Activated T-helper 17 cell treated with anti-CD3 and anti-CD28 coated beads, Interleukin-2, amount 50 U/mL, for 72 hours (primary cell): ENCODE results near the gene CCBE1. TPM values are rescaled to one million over a fixed set of nuclear protein-coding genes. Genes with fewer than 3 reads are reported as not detected.
A peak's percentile ranks its signal among the peaks of the same experiment; 100 is the strongest.

Experiments used
- ATAC-seq: fragments of 150-1000 bp; cut with Tn5 transposase; replicated peaks from 2 replicates; pipeline ENCODE4 v1.10.0; 2021; ENCODE audit warnings: mild to moderate bottlenecking, moderate library complexity
- H3K27ac Mint-ChIP-seq: one replicate; pipeline ENCODE4 v1.8.0; 2022; ENCODE audit warnings: mixed read lengths
- H3K27me3 Mint-ChIP-seq: one replicate; pipeline ENCODE4 v1.8.0; 2022; ENCODE audit warnings: mixed read lengths
- H3K36me3 Mint-ChIP-seq: one replicate; pipeline ENCODE4 v1.8.0; 2022; ENCODE audit warnings: low read depth, mild to moderate bottlenecking, mixed read lengths
- H3K4me1 Mint-ChIP-seq: one replicate; pipeline ENCODE4 v1.8.0; 2022; ENCODE audit warnings: mixed read lengths
- H3K4me3 Mint-ChIP-seq: one replicate; pipeline ENCODE4 v1.8.0; 2022; ENCODE audit warnings: mild to moderate bottlenecking, mixed read lengths
- H3K9me3 Mint-ChIP-seq: one replicate; pipeline ENCODE4 v1.8.0; 2022; ENCODE audit warnings: mixed read lengths
- total RNA-seq, 2 donors: library from RNA; stranded (reverse); gene quantifications; one replicate each; pipeline ENCODE4 v1.2.3, GENCODE V29; 2022

CCBE1 gene
- total RNA-seq, 2 donors from 2014 or later, result 0.04 to 0.08 TPM

DNA sequence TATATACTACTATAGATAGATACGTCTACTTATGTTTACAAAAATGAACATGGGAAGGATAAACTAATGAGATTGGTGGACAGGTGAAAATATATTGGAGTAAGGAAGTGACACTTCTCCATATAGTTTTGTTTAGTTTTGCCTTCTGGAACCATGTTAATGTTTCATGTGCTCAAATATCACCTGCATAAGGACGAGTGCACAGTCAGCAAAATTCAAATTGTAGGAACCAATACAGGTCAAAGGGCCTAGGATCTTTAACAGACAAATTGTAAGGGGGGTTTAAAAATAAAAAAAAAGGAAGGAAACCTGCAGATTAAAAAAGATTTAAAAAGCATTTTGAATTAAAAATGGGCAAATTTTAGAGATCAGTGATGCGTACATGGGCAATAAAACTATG, 104.6 kb downstream of the CCBE1 start:
- no peak overlapping the region for H3K27ac Mint-ChIP-seq
- H3K4me3 Mint-ChIP-seq, result no peak overlapping the region
- no peak for ATAC-seq

DNA sequence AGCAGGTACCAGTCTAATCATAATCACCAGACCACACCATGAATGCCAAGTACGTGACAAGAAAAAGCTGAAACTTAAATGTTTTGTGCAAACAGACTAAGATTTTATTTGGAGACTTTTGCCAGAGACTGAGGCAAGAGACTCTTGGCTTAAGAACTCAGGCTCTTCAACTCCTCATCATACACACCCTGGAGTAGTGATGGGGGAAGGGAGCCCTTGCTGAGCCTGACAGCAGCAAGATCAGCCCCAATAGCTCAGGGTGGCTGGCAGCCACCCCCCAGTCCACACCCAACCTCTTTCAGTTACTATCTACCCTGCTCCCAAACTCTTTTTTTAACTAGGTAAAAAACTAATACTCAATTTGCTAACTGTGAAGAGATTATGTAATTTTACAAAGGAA, 114.8 kb downstream of the CCBE1 start:
- ATAC-seq, result no peak
- Mint-ChIP-seq H3K27ac (no peak overlapping the region), H3K27me3 (peaks cover 9% of the 10 kb centered on the region), H3K9me3 (no peaks in the 10 kb centered on the region), H3K4me1 (no peaks in the 10 kb centered on the region), H3K4me3 (no peak overlapping the region), H3K36me3 (no peaks in the 10 kb centered on the region)

More for the DNA sequence above, 104.6 kb downstream of the CCBE1 start:
- Mint-ChIP-seq H3K27me3 (peaks cover 4% of the 10 kb centered on the region), H3K9me3 (peaks cover 5% of the 10 kb centered on the region), H3K36me3 (no peaks in the 10 kb centered on the region), H3K4me1 (no peaks in the 10 kb centered on the region)

DNA sequence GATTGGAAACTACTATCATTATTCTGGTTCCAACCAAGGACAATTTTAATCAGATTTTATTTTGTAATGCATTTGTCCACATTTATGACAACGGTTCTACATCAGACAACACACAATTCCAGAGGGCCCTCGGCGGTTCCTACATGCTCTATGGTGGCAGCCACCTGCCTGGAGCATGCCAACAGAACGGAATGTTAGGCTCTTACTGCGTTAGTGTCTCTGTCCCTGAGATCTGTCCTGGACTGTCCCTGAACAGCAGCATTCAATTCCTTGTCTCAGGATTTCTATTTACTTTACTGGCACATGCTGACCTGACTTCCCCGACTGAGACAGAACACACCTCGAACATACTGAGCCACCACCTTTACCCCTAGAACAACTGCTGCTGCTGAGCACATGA, 117.7 kb downstream of the CCBE1 start:
- Mint-ChIP-seq H3K4me1 (no peaks in the 10 kb centered on the region), H3K27me3 (peaks cover 5% of the 10 kb centered on the region), H3K36me3 (no peaks in the 10 kb centered on the region), H3K4me3 (no peak overlapping the region), H3K9me3 (no peaks in the 10 kb centered on the region), H3K27ac (no peak overlapping the region)
- ATAC-seq, result no peak

DNA sequence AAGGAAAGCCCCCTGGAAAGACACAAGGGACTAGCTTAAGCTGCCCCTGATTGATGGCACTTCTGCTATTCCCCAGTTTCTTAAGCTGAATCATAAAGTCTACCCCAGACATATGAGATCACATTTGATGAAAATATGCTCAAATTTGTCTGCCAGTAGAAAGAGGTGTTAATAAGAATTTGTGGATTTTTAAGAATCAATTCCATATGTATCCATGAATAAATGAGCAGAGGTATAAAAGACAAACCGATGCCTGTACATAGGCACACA, 119.9 kb downstream of the CCBE1 start:
- no peak for ATAC-seq
- no peaks in the 10 kb centered on the region for H3K9me3 Mint-ChIP-seq
- peaks cover 5% of the 10 kb centered on the region for H3K27me3 Mint-ChIP-seq
- no peak overlapping the region for H3K4me3 Mint-ChIP-seq
- no peaks in the 10 kb centered on the region for H3K4me1 Mint-ChIP-seq
- H3K36me3 Mint-ChIP-seq, result no peaks in the 10 kb centered on the region
- no peak overlapping the region for H3K27ac Mint-ChIP-seq

DNA sequence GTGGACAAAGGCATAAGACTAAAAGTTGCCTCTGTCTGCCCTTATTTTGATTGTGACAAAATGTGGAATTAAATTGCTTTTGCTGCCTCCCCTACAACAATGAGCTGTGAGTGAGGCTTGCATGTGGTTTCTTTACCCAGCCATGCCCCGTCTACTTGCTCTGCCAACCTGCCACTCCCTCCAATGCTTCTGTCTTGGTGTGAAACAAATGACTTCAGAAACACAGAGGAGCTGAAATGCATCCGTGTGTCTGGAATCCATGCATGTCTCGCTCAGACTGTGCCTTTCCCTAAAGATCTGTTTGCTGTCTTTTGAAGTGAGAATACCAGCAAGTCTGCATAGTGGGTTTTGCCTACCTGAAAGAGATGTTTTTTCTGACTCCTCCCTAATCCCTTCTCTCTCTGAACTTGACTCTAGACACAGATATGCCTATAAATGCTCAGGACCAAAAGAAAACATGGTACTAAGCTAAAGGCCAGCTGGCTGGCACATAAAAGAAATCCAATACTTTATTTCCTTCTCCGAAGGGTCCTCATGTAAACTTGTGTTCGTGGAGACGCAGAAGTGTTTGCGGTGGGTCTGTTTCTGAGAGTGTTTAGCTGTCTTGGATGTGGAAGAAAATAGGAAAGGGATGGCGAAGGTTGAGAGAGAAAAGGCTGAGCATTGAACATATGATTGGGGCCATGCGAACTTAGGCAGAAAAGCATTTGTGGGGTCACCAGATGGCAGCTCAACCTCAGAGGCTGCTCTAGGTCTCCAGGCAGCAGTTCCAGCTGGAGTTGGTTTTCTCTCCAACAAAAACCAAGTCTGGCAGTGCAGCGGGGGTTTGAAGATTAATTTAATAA, 120.5 kb downstream of the CCBE1 start:
- Mint-ChIP-seq H3K4me1 (no peaks in the 10 kb centered on the region), H3K27me3 (peaks cover 5% of the 10 kb centered on the region), H3K27ac (no peak overlapping the region), H3K9me3 (no peaks in the 10 kb centered on the region), H3K36me3 (no peaks in the 10 kb centered on the region), H3K4me3 (no peak overlapping the region)
- no peak for ATAC-seq

DNA sequence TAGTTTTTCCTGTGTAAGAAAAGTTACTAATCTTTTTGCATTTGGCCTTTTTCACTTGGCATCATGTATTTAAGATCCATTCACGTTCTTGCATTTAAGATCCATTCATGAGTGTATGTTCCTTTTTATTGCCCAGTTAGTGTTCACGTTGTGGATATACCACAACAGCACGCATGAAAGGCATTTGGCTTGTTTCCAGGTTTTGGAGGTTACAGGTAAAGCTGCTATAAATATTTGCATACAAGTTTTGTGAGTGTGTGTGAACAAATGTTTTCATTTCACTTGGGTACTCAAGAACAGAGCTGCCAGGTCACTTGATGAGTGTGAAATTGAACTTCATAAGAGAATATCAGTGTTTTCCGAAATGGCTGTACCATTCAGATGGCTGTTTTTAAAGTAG, 121.2 kb downstream of the CCBE1 start:
- H3K4me3 Mint-ChIP-seq, result no peak overlapping the region
- H3K4me1 Mint-ChIP-seq, result no peaks in the 10 kb centered on the region
- no peaks in the 10 kb centered on the region for H3K36me3 Mint-ChIP-seq
- H3K27ac Mint-ChIP-seq, result no peak overlapping the region
- no peaks in the 10 kb centered on the region for H3K9me3 Mint-ChIP-seq
- ATAC-seq, result no peak
- H3K27me3 Mint-ChIP-seq, result peaks cover 5% of the 10 kb centered on the region

DNA sequence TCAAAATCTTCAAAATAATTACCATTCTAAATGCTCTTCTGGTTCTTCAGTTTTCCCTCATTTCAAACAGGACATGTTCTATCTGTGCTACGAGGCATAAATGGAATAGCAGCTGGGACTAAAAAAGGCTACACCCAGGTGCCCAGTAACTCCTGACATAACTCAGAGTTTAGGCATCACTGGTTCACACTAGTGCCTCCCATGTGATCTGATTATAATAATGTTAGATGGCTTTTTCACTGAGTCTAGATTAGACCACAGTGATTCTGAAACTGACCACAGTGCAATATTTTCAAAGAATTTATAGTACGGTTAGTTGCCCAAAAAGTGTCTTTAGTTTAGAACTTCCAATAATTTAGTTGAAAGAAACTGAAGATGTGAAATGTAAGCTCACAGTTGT, 123.3 kb downstream of the CCBE1 start:
- Mint-ChIP-seq H3K27ac (no peak overlapping the region), H3K4me1 (no peaks in the 10 kb centered on the region), H3K4me3 (no peak overlapping the region), H3K27me3 (peaks cover 12% of the 10 kb centered on the region), H3K36me3 (no peaks in the 10 kb centered on the region), H3K9me3 (peaks cover 1% of the 10 kb centered on the region)
- ATAC-seq, result no peak

DNA sequence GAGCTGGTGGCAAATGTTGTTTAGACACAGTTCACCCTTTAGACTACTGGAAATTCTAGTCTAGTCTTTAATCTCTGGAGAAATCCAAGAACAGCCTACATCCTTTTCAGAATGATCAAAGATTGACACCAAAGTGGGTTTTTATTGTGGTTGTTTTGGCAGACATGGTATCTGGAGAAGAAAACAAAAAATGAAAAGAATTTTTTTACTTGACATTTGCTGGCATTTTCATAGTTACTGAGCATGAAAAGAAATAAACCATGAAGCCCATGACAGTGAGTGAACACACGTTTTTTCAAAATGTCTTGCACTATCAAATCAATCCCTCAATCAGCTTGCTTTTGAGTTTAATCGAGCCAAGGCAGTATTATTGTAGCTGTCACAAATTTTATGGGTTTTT, 125.3 kb downstream of the CCBE1 start:
- Mint-ChIP-seq H3K4me1 (no peaks in the 10 kb centered on the region), H3K27ac (no peak overlapping the region), H3K4me3 (no peak overlapping the region), H3K9me3 (peaks cover 4% of the 10 kb centered on the region), H3K27me3 (peaks cover 13% of the 10 kb centered on the region), H3K36me3 (no peaks in the 10 kb centered on the region)
- ATAC-seq, result no peak

DNA sequence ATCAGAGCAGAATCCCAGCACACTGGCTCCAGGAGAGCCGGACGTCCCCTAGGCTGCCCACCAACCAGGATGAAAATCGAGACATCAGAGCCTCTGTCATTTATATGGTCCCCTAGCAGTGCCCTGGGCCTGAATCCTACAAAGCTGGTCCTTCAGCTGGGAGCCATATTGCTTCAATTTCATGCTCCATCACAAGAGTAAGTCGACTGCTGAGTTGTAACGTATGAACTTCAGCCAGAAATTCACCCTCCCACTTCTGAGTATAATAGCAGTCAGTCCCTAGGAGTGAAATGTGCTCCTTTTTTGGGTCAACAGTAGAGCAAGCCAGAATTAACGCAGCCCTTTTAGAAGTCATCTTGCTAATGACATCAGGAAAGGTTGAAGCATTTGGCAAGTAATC, 126.4 kb downstream of the CCBE1 start:
- Mint-ChIP-seq H3K4me3 (no peak overlapping the region), H3K4me1 (no peaks in the 10 kb centered on the region), H3K27me3 (peaks cover 9% of the 10 kb centered on the region), H3K27ac (no peak overlapping the region), H3K9me3 (peaks cover 4% of the 10 kb centered on the region), H3K36me3 (no peaks in the 10 kb centered on the region)
- ATAC-seq, result no peak

DNA sequence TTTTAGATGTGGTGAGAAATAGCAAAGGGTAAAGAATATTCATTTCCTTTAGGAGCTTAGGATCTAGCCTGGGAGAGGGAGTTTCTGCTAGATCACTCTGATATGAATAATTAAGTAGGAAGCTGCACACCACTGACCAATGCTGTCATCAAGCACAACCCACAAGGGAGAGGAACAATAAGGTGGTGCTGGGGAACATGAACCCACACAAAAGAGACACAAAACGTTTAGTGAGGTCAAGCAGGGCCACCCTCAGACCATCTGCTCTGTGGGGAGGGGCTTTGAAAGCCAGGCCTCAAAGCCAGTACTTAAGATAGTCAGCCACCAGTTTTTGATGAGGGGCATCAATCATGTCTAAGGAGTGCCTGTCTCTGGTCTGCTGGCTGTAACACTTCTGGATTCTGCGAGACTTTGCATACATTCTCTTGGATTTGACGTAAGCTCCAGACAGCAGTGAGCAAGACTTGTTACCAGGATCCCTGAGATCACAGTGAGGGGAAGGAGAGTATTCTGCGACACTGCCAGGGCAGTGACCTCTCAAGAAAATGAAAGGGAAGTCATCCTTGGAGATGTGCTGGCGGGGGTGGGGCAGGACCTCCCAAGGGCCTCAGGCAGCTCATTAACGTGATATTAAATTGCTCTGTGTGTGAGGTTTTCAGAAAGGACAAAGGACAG, 127.0 kb downstream of the CCBE1 start:
- Mint-ChIP-seq H3K4me1 (no peaks in the 10 kb centered on the region), H3K27ac (no peak overlapping the region), H3K27me3 (peaks cover 9% of the 10 kb centered on the region), H3K4me3 (no peak overlapping the region), H3K9me3 (peaks cover 4% of the 10 kb centered on the region), H3K36me3 (no peaks in the 10 kb centered on the region)
- no peak for ATAC-seq

DNA sequence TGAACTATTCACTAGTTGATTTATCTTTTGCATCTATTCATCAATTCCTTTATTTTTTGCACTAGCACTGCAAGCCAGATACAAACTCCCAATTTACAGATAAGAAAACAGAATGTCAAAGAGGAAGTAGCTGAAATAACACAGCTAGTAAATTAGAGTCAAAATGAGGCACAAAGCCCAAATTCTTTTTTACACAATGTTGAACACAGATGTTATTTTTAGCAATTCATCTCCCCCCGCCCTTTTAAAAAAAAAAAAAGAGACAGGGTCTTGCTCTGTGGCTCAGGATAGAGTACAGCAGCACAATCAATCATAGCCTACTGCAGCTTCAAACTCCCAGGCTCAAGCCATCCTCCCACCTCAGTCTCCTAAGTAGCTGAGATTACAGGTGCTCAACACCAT, 127.8 kb downstream of the CCBE1 start:
- Mint-ChIP-seq H3K4me1 (no peaks in the 10 kb centered on the region), H3K36me3 (no peaks in the 10 kb centered on the region), H3K9me3 (peaks cover 8% of the 10 kb centered on the region), H3K27ac (no peak overlapping the region), H3K4me3 (no peak overlapping the region), H3K27me3 (peaks cover 13% of the 10 kb centered on the region)
- ATAC-seq, result no peak

DNA sequence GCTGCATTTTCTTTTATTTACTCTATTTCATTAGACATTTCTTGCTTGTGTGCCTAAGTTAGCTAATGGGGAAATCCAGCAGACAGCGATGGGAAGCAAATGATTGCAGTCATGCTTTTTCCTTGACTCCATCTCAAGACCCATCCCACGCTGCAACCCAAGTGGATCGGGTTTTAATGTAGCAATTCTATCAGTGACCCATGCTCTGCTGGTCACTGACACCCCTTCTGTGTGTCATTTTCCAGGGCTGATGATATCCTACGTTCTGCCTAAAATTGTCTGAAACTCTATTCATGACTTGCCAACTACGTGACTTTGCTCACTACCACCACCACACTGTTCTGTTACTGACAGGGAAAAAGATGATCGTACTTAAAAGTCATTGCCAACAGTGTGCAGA, 129.8 kb downstream of the CCBE1 start:
- Mint-ChIP-seq H3K27me3 (peaks cover 13% of the 10 kb centered on the region), H3K27ac (no peak overlapping the region), H3K4me1 (no peaks in the 10 kb centered on the region), H3K36me3 (no peaks in the 10 kb centered on the region), H3K9me3 (peaks cover 8% of the 10 kb centered on the region), H3K4me3 (no peak overlapping the region)
- no peak for ATAC-seq

DNA sequence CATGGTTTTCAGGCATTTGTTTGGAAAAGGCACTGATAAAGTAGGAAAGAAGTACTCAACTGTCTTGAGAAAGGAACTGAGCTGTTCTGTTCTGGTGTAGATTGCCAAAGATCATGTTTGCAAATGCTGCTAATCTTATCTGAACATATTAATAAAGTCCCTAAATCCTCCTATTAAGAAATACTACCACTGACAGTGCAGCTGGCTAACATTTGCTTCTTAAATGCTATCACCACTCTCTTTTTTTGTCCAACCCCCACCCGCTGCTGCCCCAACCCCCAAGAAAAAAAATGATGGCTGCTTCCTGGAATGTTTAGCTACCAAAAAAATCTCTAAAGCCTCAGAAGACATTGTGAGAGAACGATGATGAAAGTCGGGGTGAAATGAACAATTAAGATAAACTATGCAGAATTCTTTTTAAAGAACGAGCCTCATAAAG, 130.7 kb downstream of the CCBE1 start:
- H3K4me3 Mint-ChIP-seq, result no peak overlapping the region
- H3K4me1 Mint-ChIP-seq, result no peaks in the 10 kb centered on the region
- no peaks in the 10 kb centered on the region for H3K36me3 Mint-ChIP-seq
- peaks cover 9% of the 10 kb centered on the region for H3K9me3 Mint-ChIP-seq
- no peak overlapping the region for H3K27ac Mint-ChIP-seq
- ATAC-seq, result no peak
- H3K27me3 Mint-ChIP-seq, result peaks cover 13% of the 10 kb centered on the region

DNA sequence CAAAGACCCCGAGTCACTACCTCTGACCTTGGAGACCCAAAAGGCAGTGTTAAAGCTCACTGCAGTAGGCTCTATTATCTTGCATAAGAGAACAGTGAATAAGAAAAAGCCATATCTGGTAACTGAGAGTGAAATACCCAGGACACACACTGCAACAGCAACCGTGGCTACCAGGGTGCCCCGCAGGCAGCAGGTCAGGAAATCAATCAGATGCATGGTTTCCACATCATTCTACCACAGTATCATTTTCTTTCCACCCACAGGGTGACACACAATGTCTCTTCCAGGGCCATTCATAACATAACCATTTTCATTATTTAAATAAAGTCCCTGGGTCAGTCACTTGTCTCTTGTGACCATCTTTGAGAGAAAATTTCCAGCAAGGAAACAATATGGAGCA, 131.3 kb downstream of the CCBE1 start:
- Mint-ChIP-seq H3K27ac (no peak overlapping the region), H3K4me3 (no peak overlapping the region), H3K27me3 (peaks cover 13% of the 10 kb centered on the region), H3K9me3 (peaks cover 12% of the 10 kb centered on the region), H3K36me3 (no peaks in the 10 kb centered on the region), H3K4me1 (no peaks in the 10 kb centered on the region)
- peak; percentile 40 for ATAC-seq

DNA sequence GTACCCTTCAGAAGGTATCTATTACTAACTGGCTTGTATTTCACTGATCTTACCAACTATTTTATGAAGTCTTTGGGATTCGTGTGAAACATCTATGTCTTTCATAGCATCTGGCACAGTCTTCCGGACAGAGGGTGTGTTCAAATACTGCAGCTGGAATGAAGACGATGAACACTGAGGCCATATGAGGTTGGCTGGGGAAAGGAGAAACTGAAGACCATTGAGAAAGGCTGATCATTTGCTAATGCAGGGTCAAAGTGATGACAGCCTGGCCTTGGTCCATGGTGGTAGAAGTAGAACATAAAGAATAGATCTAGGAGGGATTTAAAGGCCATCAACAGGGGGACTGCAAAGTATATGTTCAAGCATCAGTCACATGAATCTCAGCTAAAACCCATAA, 132.7 kb downstream of the CCBE1 start:
- Mint-ChIP-seq H3K27me3 (peaks cover 9% of the 10 kb centered on the region), H3K27ac (no peak overlapping the region), H3K4me1 (no peaks in the 10 kb centered on the region), H3K9me3 (peaks cover 12% of the 10 kb centered on the region), H3K36me3 (no peaks in the 10 kb centered on the region), H3K4me3 (no peak overlapping the region)
- no peak for ATAC-seq
